OCI-LY1 (cell line): ENCODE measurements around the gene EYS.

ENCODE experiments used
- H2AFZ ChIP-seq: fragments of 200-600 bp; sonication (generic), shearing (Covaris generic); 2 replicates; pipeline ENCODE4 v1.6.0; 2014; ENCODE audit warnings: antibody characterized with exemption, mild to moderate bottlenecking, low read length
- H3F3A ChIP-seq: fragments of 200-600 bp; sonication (generic), shearing (Covaris generic); 2 replicates; pipeline ENCODE4 v1.6.0; 2014; ENCODE audit warnings: mild to moderate bottlenecking, antibody characterized with exemption, low read length, moderate library complexity; ENCODE audit not compliant: insufficient read depth
- H3K27ac ChIP-seq: fragments of 200-600 bp; sonication (generic); 2 replicates; pipeline ENCODE4 v1.5.1; 2014; ENCODE audit warnings: low read length, mixed run types, mild to moderate bottlenecking, low read depth; ENCODE audit not compliant: poor library complexity, severe bottlenecking
- H3K27me3 ChIP-seq: fragments of 200-600 bp; sonication (generic); 2 replicates; pipeline ENCODE4 v1.6.0; 2014; ENCODE audit warnings: antibody characterized with exemption, mild to moderate bottlenecking, low read length, moderate library complexity; ENCODE audit not compliant: insufficient read depth
- H3K36me3 ChIP-seq: fragments of 200-600 bp; sonication (generic); 2 replicates; pipeline ENCODE4 v1.6.1; 2014; ENCODE audit warnings: mild to moderate bottlenecking, antibody characterized with exemption, low read length, moderate library complexity, mixed read lengths; ENCODE audit not compliant: insufficient read depth
- H3K4me1 ChIP-seq: fragments of 200-600 bp; sonication (generic); 2 replicates; pipeline ENCODE4 v1.5.1; 2014; ENCODE audit warnings: mild to moderate bottlenecking, low read length, moderate library complexity; ENCODE audit not compliant: insufficient read depth, severe bottlenecking
- H3K4me2 ChIP-seq: fragments of 200-600 bp; sonication (generic), shearing (Covaris generic); 2 replicates; pipeline ENCODE4 v1.6.1; 2014; ENCODE audit warnings: low read length
- H3K4me3 ChIP-seq: fragments of 200-600 bp; sonication (generic); 2 replicates; pipeline ENCODE4 v1.5.1; 2014; ENCODE audit warnings: low read length, low read depth, mild to moderate bottlenecking, mixed read lengths; ENCODE audit not compliant: poor library complexity, severe bottlenecking
- H3K79me2 ChIP-seq: fragments of 200-600 bp; shearing (Covaris generic); 2 replicates; pipeline ENCODE4 v1.6.1; 2016; ENCODE audit warnings: mixed run types, low read length, mixed read lengths; ENCODE audit not compliant: insufficient read depth
- H3K9ac ChIP-seq: fragments of 200-600 bp; sonication (generic), shearing (Covaris generic); 2 replicates; pipeline ENCODE4 v1.6.1; 2014; ENCODE audit warnings: mild to moderate bottlenecking, low read length, mixed read lengths
- H3K9me2 ChIP-seq: fragments of 200-600 bp; sonication (generic), shearing (Covaris generic); 2 replicates; pipeline ENCODE4 v1.6.1; 2014; ENCODE audit warnings: low read depth, mild to moderate bottlenecking, low read length, mixed read lengths
- H3K9me3 ChIP-seq: fragments of 200-600 bp; shearing (Covaris generic); 2 replicates; pipeline ENCODE4 v1.6.1; 2014; ENCODE audit warnings: low read length, mixed read lengths
- H4K20me1 ChIP-seq: fragments of 200-600 bp; sonication (generic), shearing (Covaris generic); 2 replicates; pipeline ENCODE4 v1.6.0; 2016; ENCODE audit warnings: mild to moderate bottlenecking, low read length; ENCODE audit not compliant: insufficient read depth
- EZH2 ChIP-seq: fragments of 200-600 bp; sonication (generic), shearing (Covaris generic); IDR thresholded peaks from 2 replicates; pipeline ENCODE4 v1.8.0; 2017; ENCODE audit warnings: borderline replicate concordance, mixed run types, mild to moderate bottlenecking, antibody characterized with exemption, low read length, moderate library complexity, mixed read lengths
- TF ChIP-seq, protein P1 (sequence below): fragments of 200-600 bp; sonication (generic), shearing (Covaris generic); IDR thresholded peaks from 2 replicates; pipeline ENCODE4 v1.5.1; 2017; ENCODE audit warnings: mild to moderate bottlenecking, antibody characterized with exemption, low read length, moderate library complexity, mixed read lengths

The EYS gene

DNA sequence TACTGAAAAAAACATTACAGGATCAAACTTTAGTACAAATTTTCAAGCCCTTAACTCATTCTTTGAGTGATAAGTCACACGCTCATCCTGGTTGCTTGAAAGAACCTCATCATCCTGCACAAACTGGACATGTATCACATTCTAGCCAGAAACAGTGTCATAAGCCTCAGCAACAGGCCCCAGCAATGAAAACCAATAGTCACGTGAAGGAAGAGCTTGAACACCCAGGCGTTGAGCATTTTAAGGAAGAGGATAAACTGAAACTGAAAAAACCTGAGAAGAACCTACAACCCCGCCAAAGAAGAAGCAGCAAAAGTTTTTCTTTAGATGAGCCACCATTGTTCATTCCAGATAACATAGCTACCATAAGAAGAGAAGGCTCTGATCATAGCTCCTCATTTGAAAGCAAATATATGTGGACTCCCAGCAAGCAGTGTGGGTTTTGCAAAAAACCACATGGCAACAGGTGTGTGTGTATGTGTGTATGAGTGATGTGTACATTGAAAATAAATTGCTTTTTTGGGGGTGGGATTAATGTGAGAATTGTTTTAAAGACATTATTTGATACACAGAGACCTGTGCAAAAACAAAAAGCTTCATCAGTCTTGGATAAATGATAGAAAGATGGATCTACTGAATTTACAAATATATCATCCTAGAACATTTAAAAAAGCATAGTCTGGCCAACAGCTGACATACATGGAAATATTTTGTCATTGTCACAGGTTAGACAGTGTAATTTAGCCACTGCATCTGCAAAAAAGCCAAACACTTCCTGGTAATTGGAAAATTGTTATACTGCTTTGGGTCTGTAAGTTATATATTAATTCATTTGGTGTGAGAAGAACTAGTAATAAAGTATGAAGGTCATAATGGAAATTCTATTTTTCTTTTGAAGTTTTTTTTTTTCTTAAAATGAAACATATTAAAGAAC is 2021.3 kb downstream of the EYS start:
- H3K9me3 ChIP-seq: no peaks in the 10 kb centered on the region
- no peak for TF ChIP-seq EZH2
- TF ChIP-seq, protein P1, sequence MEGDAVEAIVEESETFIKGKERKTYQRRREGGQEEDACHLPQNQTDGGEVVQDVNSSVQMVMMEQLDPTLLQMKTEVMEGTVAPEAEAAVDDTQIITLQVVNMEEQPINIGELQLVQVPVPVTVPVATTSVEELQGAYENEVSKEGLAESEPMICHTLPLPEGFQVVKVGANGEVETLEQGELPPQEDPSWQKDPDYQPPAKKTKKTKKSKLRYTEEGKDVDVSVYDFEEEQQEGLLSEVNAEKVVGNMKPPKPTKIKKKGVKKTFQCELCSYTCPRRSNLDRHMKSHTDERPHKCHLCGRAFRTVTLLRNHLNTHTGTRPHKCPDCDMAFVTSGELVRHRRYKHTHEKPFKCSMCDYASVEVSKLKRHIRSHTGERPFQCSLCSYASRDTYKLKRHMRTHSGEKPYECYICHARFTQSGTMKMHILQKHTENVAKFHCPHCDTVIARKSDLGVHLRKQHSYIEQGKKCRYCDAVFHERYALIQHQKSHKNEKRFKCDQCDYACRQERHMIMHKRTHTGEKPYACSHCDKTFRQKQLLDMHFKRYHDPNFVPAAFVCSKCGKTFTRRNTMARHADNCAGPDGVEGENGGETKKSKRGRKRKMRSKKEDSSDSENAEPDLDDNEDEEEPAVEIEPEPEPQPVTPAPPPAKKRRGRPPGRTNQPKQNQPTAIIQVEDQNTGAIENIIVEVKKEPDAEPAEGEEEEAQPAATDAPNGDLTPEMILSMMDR: no peak
- no peak overlapping the region for H2AFZ ChIP-seq
- H3K9ac ChIP-seq: no peak overlapping the region; the same call in 1 of the 2 replicates
- H4K20me1 ChIP-seq: no peaks in the 10 kb centered on the region
- no peaks in the 10 kb centered on the region for H3K27me3 ChIP-seq
- no peaks in the 10 kb centered on the region for H3F3A ChIP-seq
- peaks cover 33% of the 10 kb centered on the region for H3K4me1 ChIP-seq
- H3K9me2 ChIP-seq: no peaks in the 10 kb centered on the region
- peak overlapping the region; percentile 52 for H3K27ac ChIP-seq
- H3K79me2 ChIP-seq: peaks cover 23% of the 10 kb centered on the region; the same call in 1 of the 2 replicates
- no peak overlapping the region for H3K4me3 ChIP-seq
- H3K4me2 ChIP-seq: peak overlapping the region; percentile 16; the same call in 1 of the 2 replicates
- H3K36me3 ChIP-seq: peaks cover 55% of the 10 kb centered on the region

DNA sequence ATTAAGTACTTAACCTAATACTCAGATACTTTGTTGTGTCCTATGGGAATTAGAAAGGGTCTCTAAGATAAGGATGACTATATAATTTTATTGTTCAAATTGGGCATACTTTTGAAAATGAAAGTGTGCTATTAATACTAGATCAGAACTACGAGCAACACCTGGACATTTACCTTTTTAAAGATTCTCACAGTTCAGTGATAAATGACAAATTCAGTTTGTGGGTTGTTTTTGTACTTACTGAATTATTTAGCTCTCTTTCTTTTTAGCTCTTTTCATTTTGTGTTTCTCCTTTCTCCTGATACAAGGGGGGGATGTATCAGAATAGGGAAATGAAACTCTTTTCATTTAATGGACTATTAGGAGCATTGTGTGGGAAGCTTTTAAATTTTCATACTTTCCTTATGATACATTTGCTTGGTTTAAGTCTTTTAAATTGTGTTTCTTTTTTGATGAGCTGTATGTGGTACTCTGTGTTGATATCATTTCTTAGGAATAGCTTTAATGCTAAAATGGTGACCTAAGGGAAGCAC is 2023.9 kb downstream of the EYS start:
- H4K20me1 ChIP-seq: no peaks in the 10 kb centered on the region
- peaks cover 69% of the 10 kb centered on the region for H3K36me3 ChIP-seq
- no peak overlapping the region for H3K4me3 ChIP-seq
- H2AFZ ChIP-seq: no peak overlapping the region
- H3K9me2 ChIP-seq: no peaks in the 10 kb centered on the region
- no peak overlapping the region for H3K4me2 ChIP-seq
- H3K27ac ChIP-seq: no peak overlapping the region
- peaks cover 47% of the 10 kb centered on the region for H3K79me2 ChIP-seq
- no peaks in the 10 kb centered on the region for H3F3A ChIP-seq
- H3K4me1 ChIP-seq: peaks cover 41% of the 10 kb centered on the region
- H3K9me3 ChIP-seq: no peaks in the 10 kb centered on the region
- no peak overlapping the region for H3K9ac ChIP-seq
- no peak for TF ChIP-seq EZH2
- TF ChIP-seq, protein P1: no peak
- no peaks in the 10 kb centered on the region for H3K27me3 ChIP-seq

DNA sequence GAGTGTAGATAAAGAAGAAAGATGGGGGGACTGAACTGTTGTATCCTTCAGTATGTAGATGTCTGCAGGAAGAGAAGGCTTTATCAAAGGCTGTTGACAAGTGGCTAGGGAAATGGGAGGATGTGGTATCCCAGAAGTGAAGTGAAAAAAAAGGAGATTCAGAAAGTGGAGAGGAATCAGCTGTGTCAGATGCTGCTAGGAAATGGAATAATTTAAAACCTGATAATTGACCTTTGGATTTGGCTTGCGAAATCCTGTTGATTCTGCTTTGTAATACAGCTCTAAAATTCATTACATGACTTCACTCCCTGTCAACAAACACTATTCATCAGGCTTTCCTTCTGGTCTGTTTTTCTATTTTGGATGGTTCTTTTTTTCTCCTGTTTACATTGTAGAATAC is 2029.7 kb downstream of the EYS start:
- H3K4me1 ChIP-seq: peaks cover 9% of the 10 kb centered on the region
- no peaks in the 10 kb centered on the region for H3K9me2 ChIP-seq

More for the DNA sequence above, 2029.7 kb downstream of the EYS start:
- Histone ChIP-seq H2AFZ (no peak overlapping the region), H3K36me3 (peaks cover 30% of the 10 kb centered on the region), H3K4me2 (no peak overlapping the region), H3K79me2 (peaks cover 84% of the 10 kb centered on the region), H3K27ac (no peak overlapping the region), H3K27me3 (no peaks in the 10 kb centered on the region), H3F3A (no peaks in the 10 kb centered on the region), H3K9ac (no peak overlapping the region), H3K9me3 (no peaks in the 10 kb centered on the region), H3K4me3 (no peak overlapping the region), H4K20me1 (no peaks in the 10 kb centered on the region)
- TF ChIP-seq EZH2: no peak
- TF ChIP-seq, protein P1: no peak
